Hepatocyte (in vitro differentiated cells): ENCODE data around the gene S100A14. TPM values are rescaled to one million over a fixed set of nuclear protein-coding genes. Genes with fewer than 3 reads are reported as not detected.
"Not testable (repeated sequence)": the region's sequence is repeated elsewhere in the genome, so short reads cannot be mapped to it uniquely, and the experiment has no call there.

Source experiments
- DNase-seq: peaks from one replicate; pipeline ENCODE4 v3.0.0-alpha.2; 2016; ENCODE audit warnings: low spot score
- H2AFZ ChIP-seq: fragments of 200-600 bp; sonication (generic); 2 replicates; pipeline ENCODE4 v1.6.0; 2016; ENCODE audit warnings: antibody characterized with exemption, mild to moderate bottlenecking
- H3K27ac ChIP-seq: fragments of 200-600 bp; sonication (generic); 2 replicates; pipeline ENCODE4 v1.5.1; 2016; ENCODE audit warnings: mild to moderate bottlenecking
- H3K27me3 ChIP-seq: fragments of 200-600 bp; sonication (generic); 2 replicates; pipeline ENCODE4 v1.6.1; 2016
- H3K36me3 ChIP-seq: fragments of 200-600 bp; sonication (generic); replicated peaks from 2 replicates; pipeline ENCODE4 v1.5.1; 2016; ENCODE audit warnings: low read depth; ENCODE audit not compliant: insufficient read depth
- H3K4me1 ChIP-seq: fragments of 200-600 bp; sonication (generic); 2 replicates; pipeline ENCODE4 v1.5.1; 2016; ENCODE audit warnings: mild to moderate bottlenecking, moderate library complexity; ENCODE audit not compliant: insufficient read depth
- H3K4me2 ChIP-seq: fragments of 200-600 bp; sonication (generic); 2 replicates; pipeline ENCODE4 v1.6.0; 2016
- H3K4me3 ChIP-seq: fragments of 200-600 bp; sonication (generic); 2 replicates; pipeline ENCODE4 v1.5.1; 2016; ENCODE audit warnings: mild to moderate bottlenecking
- H3K79me2 ChIP-seq: fragments of 200-600 bp; sonication (generic); 2 replicates; pipeline ENCODE4 v1.6.0; 2017; ENCODE audit warnings: mild to moderate bottlenecking
- H3K9me2 ChIP-seq: fragments of 200-600 bp; sonication (generic); replicated peaks from 2 replicates; pipeline ENCODE4 v1.6.0; 2017; ENCODE audit warnings: mild to moderate bottlenecking; ENCODE audit not compliant: insufficient read depth
- H3K9me3 ChIP-seq: fragments of 200-600 bp; sonication (generic); 2 replicates; pipeline ENCODE4 v1.5.1; 2016; ENCODE audit warnings: low read depth, mild to moderate bottlenecking
- H4K20me1 ChIP-seq: fragments of 200-600 bp; sonication (generic); 2 replicates; pipeline ENCODE4 v1.6.0; 2016; ENCODE audit warnings: mild to moderate bottlenecking; ENCODE audit not compliant: insufficient read depth, poor library complexity, severe bottlenecking
- EZH2 ChIP-seq: fragments of 200-600 bp; sonication (generic); IDR thresholded peaks from 2 replicates; pipeline ENCODE4 v1.6.1; 2016; ENCODE audit warnings: antibody characterized with exemption, mild to moderate bottlenecking, borderline replicate concordance
- EZH2phosphoT487 ChIP-seq: fragments of 200-600 bp; sonication (generic); IDR thresholded peaks from one replicate; pipeline ENCODE4 v1.6.1; 2018; ENCODE audit warnings: antibody characterized with exemption, mild to moderate bottlenecking, low read depth, moderate library complexity; ENCODE audit not compliant: unreplicated experiment, severe bottlenecking
- WGBS: methylation state at CpG from one replicate; pipeline ENCODE4 v1.1.6; 2016; ENCODE audit warnings: low lambda C conversion rate; ENCODE audit errors: missing lambda C conversion rate; 5-methylcytosine and 5-hydroxymethylcytosine counted together
- polyA plus RNA-seq: library from polyadenylated mRNA; unstranded; fragments of >200 nt; fragmentation: Nextera tagmentation; extraction: Ambion mirVana; gene quantifications from 2 replicates; pipeline ENCODE4 v1.2.1, GENCODE V29; 2016
- total RNA-seq: library from RNA; depleted of rRNA; stranded (reverse); fragments of >200 nt; gene quantifications from 2 replicates; pipeline ENCODE4 v1.2.3, GENCODE V29; 2014
- TF ChIP-seq, protein P1 (sequence below): fragments of 200-600 bp; sonication (generic); IDR thresholded peaks from 2 replicates; pipeline ENCODE4 v1.5.1; 2016; ENCODE audit warnings: antibody characterized with exemption, mild to moderate bottlenecking; ENCODE audit not compliant: poor library complexity

Gene S100A14
- total and polyA plus RNA-seq, 2 experiments from 2014 or later: 94.9 to 112 TPM

DNA sequence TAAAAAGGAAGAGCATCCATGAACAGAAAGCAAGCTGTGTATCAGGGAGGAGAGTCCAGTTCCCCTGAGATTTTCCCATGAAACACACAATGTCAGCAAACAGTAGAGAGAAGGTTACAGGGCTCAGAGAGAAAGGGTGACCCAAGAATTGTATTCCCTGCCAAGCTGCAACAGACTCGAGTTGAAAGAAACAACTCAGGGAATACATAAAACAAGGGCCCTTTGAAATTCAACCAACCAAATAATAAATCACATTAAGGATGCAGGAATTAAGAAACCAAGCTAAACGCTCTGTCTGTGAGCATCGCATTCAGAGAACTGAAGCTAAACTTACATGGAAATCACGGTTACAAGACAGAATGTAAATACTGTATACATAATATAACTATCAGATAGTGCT lies 23.4 kb downstream of the S100A14 start:
- TF ChIP-seq EZH2 (no peak), EZH2phosphoT487 (no peak)
- TF ChIP-seq, protein P1, sequence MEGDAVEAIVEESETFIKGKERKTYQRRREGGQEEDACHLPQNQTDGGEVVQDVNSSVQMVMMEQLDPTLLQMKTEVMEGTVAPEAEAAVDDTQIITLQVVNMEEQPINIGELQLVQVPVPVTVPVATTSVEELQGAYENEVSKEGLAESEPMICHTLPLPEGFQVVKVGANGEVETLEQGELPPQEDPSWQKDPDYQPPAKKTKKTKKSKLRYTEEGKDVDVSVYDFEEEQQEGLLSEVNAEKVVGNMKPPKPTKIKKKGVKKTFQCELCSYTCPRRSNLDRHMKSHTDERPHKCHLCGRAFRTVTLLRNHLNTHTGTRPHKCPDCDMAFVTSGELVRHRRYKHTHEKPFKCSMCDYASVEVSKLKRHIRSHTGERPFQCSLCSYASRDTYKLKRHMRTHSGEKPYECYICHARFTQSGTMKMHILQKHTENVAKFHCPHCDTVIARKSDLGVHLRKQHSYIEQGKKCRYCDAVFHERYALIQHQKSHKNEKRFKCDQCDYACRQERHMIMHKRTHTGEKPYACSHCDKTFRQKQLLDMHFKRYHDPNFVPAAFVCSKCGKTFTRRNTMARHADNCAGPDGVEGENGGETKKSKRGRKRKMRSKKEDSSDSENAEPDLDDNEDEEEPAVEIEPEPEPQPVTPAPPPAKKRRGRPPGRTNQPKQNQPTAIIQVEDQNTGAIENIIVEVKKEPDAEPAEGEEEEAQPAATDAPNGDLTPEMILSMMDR: no peak
- Histone ChIP-seq H3K27ac (no peak overlapping the region), H3K79me2 (no peaks in the 10 kb centered on the region), H3K4me3 (no peak overlapping the region), H3K27me3 (no peaks in the 10 kb centered on the region), H3K4me2 (no peak overlapping the region), H3K4me1 (no peaks in the 10 kb centered on the region), H4K20me1 (no peaks in the 10 kb centered on the region), H3K36me3 (no peaks in the 10 kb centered on the region), H3K9me3 (no peaks in the 10 kb centered on the region), H2AFZ (no peak overlapping the region), H3K9me2 (no peaks in the 10 kb centered on the region)
- 79% methylated on average over 4 of the region's 4 CpGs for WGBS
- no peak for DNase-seq

DNA sequence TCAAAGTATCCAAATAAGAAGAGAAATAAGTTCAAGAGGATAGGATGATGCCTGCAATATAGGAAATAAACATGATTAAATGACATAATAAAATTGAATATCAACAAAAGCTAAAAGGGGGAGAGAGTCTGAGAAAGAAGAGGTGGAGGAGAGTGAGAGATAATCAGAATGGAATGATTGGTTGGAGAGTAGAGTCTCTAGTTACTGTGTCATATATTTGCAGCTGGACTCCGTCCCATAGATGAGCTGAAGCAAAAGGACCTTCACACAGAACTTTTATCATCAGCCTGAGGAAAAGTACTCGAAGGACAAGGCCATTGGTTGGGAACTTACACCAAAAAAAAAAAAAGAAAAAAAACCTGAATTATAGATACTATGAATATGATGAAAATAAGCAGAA lies 27.6 kb downstream of the S100A14 start:
- DNase-seq: no peak
- no peaks in the 10 kb centered on the region for H3K9me3 ChIP-seq
- H3K4me2 ChIP-seq: no peak overlapping the region
- no peak overlapping the region for H3K27ac ChIP-seq
- H3K4me3 ChIP-seq: no peak overlapping the region
- no peaks in the 10 kb centered on the region for H3K79me2 ChIP-seq
- TF ChIP-seq EZH2 (no peak), EZH2phosphoT487 (no peak)
- TF ChIP-seq, protein P1: no peak
- H3K9me2 ChIP-seq: no peaks in the 10 kb centered on the region
- no peaks in the 10 kb centered on the region for H4K20me1 ChIP-seq
- no peak overlapping the region for H2AFZ ChIP-seq
- H3K27me3 ChIP-seq: no peaks in the 10 kb centered on the region
- WGBS: 89% methylated on average over 2 of the region's 2 CpGs
- H3K4me1 ChIP-seq: no peaks in the 10 kb centered on the region
- H3K36me3 ChIP-seq: no peaks in the 10 kb centered on the region

DNA sequence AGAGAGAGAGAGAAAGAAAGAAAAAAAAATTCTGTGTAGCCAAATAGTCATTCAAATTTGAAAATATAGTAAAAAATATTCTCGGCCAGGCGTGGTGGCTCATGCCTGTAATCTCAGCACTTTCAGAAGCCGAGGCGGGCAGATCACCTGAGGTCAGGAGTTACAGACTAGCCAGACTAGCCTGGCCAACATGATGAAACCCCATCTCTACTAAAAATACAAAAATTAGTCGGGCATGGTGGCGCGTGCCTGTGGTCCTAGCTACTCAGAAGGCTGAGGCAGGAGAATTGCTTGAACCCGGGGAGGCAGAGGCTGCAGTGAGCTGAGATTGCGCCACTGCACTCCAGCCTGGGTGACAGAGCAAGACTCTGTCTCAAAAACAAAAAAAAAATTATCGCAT lies 28.1 kb downstream of the S100A14 start:
- not testable (repeated sequence) for H3K9me2 ChIP-seq, H4K20me1 ChIP-seq, DNase-seq, H3K9me3 ChIP-seq, H3K36me3 ChIP-seq, H3K79me2 ChIP-seq, H3K4me1 ChIP-seq, H3K4me3 ChIP-seq, H3K27me3 ChIP-seq, H3K27ac ChIP-seq, H2AFZ ChIP-seq, H3K4me2 ChIP-seq
- WGBS: 92% methylated on average over 10 of the region's 10 CpGs

DNA sequence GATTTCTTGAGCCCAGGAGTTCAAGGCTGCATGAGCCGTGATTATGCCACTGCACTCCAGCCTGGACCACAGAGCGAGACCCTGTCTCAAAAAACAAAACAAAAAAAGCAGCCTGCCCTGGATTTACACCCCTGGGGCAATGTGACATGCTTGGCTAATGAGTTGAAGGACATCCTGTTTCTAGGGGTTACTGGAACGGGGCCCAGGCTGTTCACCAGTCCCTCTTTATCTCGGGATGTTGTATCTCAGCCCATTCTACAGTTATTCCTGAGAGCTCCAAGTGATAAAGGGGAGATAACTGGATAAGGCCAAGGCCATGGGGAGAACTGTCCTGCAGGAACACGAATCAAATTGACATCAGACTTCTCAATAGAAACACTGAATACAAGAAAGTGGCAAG lies 28.8 kb downstream of the S100A14 start:
- no peak overlapping the region for H2AFZ ChIP-seq
- no peaks in the 10 kb centered on the region for H3K79me2 ChIP-seq
- no peaks in the 10 kb centered on the region for H3K36me3 ChIP-seq
- 42% methylated on average over 5 of the region's 5 CpGs for WGBS
- H3K27me3 ChIP-seq: no peaks in the 10 kb centered on the region
- H3K4me3 ChIP-seq: no peak overlapping the region
- no peak for DNase-seq
- no peak overlapping the region for H3K27ac ChIP-seq
- TF ChIP-seq EZH2: no peak
- no peak for TF ChIP-seq EZH2phosphoT487
- TF ChIP-seq, protein P1: no peak
- H3K4me2 ChIP-seq: no peak overlapping the region
- no peaks in the 10 kb centered on the region for H3K9me2 ChIP-seq
- H3K9me3 ChIP-seq: no peaks in the 10 kb centered on the region
- no peaks in the 10 kb centered on the region for H4K20me1 ChIP-seq
- no peaks in the 10 kb centered on the region for H3K4me1 ChIP-seq
